Measurements from ENCODE around the gene SRL. TPM values are rescaled to one million over a fixed set of nuclear protein-coding genes. Genes with fewer than 3 reads are reported as not detected.

SRL gene
- total and polyA plus RNA-seq, 2 of the 8 experiments (the other 6 are each of a cell fraction or from before 2014, with no cell fraction given), result 0.05 TPM; not detected in 1

GRCh38 chr16:4183237-4184037 is 58.4 kb downstream of the SRL start (continued):
- TF ChIP-seq CREB1 (IDR thresholded peaks at IDR 0.05) (peak; percentile 46), POLR2A (IDR thresholded peaks at IDR 0.05; ENCODE audit: control extremely low read depth in 1 of 2, low read depth in 2 of 2, low read length in 2 of 2) (peak in 1 of 2 experiments; percentile 81; a peak in 2 of 3 replicates), RNF2 (IDR thresholded peaks at IDR 0.05; ENCODE audit: borderline replicate concordance, low read depth, low read length, missing control alignments, poor library complexity, severe bottlenecking) (peak; percentile 25), HDAC2 (IDR thresholded peaks at IDR 0.05; ENCODE audit: borderline replicate concordance in 1 of 2, low read depth in 2 of 2, low read length in 2 of 2) (peak in 1 of 2 experiments; percentile 47; a peak in 1 of 4 replicates), E2F6 (IDR thresholded peaks at IDR 0.05) (peak; percentile 67), TAF7 (optimal IDR thresholded peaks at IDR 0.05; ENCODE audit: borderline replicate concordance, low read depth, low read length) (peak; percentile 50), EGR1 (IDR thresholded peaks at IDR 0.05; ENCODE audit: borderline replicate concordance, low read depth, low read length) (peak; percentile 71; the same call in 1 of the 2 replicates), SIRT6 (IDR thresholded peaks at IDR 0.05; ENCODE audit: low read length) (no peak), CEBPB (IDR thresholded peaks at IDR 0.05; ENCODE audit: low read depth, low read length) (no peak), GABPA (IDR thresholded peaks at IDR 0.05; ENCODE audit: borderline replicate concordance, insufficient read depth, low read length) (peak; percentile 47; the same call in 1 of the 2 replicates), MAX (IDR thresholded peaks at IDR 0.05) (peak; percentile 73)

Measured in H1 (cell line).